ENCODE data around the gene USP6NL. TPM values are rescaled to one million over a fixed set of nuclear protein-coding genes. Genes with fewer than 3 reads are reported as not detected.

The USP6NL gene
- total and polyA plus RNA-seq, 2 of the 13 experiments (the other 11 are each of a cell fraction or from before 2014, with no cell fraction given), result 10.5 to 22.9 TPM

DNA sequence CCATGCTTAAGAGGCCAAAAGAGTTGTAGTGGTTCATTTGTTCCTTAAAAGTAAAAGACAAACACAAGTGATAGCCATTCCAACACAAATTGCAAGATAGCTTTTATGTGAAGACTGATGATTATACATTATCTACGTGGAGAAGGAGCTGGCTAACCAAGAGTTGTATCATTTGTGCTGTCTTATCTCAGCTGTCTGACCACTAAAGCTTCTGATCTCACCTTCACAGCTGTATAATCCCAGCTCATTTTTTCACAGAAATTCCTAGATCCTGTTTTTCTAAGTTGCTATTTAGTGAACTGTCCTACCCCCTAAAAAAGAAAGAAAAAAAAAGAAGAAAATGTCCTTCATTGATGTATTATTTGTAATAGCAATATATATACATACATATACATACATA is 9.8 kb downstream of the USP6NL start (continued):
- TF ChIP-seq ZBTB33 (CRISPR knock-in tag; IDR thresholded peaks at IDR 0.05) (no peak), PRPF4 (IDR thresholded peaks at IDR 0.05; ENCODE audit: low read depth, low read length, poor library complexity, severe bottlenecking) (no peak)

GRCh38 chr10:11600280-11600679 is 11.2 kb downstream of the USP6NL start:
- WGBS (ENCODE audit: low lambda C conversion rate), result 99% methylated on average over 3 of the region's 3 CpGs
- BruUV-seq (replicated peaks), result no TSS peak
- Histone ChIP-seq H2AFZ (ENCODE audit: low read length) (no peak overlapping the region), H3K4me2 (ENCODE audit: low read depth, low read length) (no peak overlapping the region), H3K27ac (ENCODE audit: extremely low read length, insufficient read depth, low read length) (no peak overlapping the region), H4K20me1 (ENCODE audit: insufficient read depth, low read length) (no peaks in the 10 kb centered on the region; the same call in 1 of the 2 replicates), H3K9me3 (ENCODE audit: low read length) (no peaks in the 10 kb centered on the region), H3K36me3 (replicated peaks in 1 of 2; ENCODE audit: control insufficient read depth in 1 of 2, insufficient read depth in 2 of 2, low read length in 2 of 2) (no peaks in the 10 kb centered on the region; a peak in 1 of 5 replicates), H3K79me2 (ENCODE audit: insufficient read depth, low read length) (peaks cover 94% of the 10 kb centered on the region), H3K9ac (ENCODE audit: insufficient read depth, low read depth, low read length) (no peak overlapping the region), H3K4me3 (replicated peaks in 1 of 3; ENCODE audit: insufficient read depth in 1 of 3, low read depth in 2 of 3, low read length in 3 of 3) (no peak overlapping the region), H3K27me3 (ENCODE audit: control insufficient read depth in 1 of 2, insufficient read depth in 2 of 2, low read length in 2 of 2) (no peaks in the 10 kb centered on the region), H3K4me1 (ENCODE audit: insufficient read depth, low read length) (peaks cover 88% of the 10 kb centered on the region)
- no peak for FAIRE-seq
- no peak for DNase-seq (ENCODE audit: low spot score)
- CTCF ChIA-PET (ENCODE audit: low intra/inter-chr PET ratio, low total read pairs), result no interaction called here
- intact Hi-C loops (cut with micrococcal nuclease; ENCODE audit: unreplicated experiment) (loop anchor here (10.0 kb wide), 1 partner anchor 225 kb away; the partner anchor contains the start of gene PROSER2), in situ Hi-C loops (cut with HindIII; ENCODE audit: extremely low pct_ligation_motif_present, low pct_unique_long_range_greater_than_20kb) (no loop called here)
- POLR2A ChIA-PET, result no interaction called here
- no peak for ATAC-seq
- no peak for TF ChIP-seq ZSCAN30 (CRISPR knock-in tag; IDR thresholded peaks at IDR 0.05)
- no peak for TF ChIP-seq RFX5 (IDR thresholded peaks at IDR 0.05; ENCODE audit: low read depth, low read length)
- no peak for TF ChIP-seq ZNF34 (CRISPR knock-in tag; IDR thresholded peaks at IDR 0.05; ENCODE audit: borderline replicate concordance)
- TF ChIP-seq CREB1 (IDR thresholded peaks at IDR 0.05), result no peak
- TF ChIP-seq CREB1 (CRISPR knock-in tag; IDR thresholded peaks at IDR 0.05), result no peak
- TF ChIP-seq HIC2 (CRISPR knock-in tag; IDR thresholded peaks at IDR 0.05; ENCODE audit: low read depth), result no peak
- no peak for TF ChIP-seq ZNF710 (CRISPR knock-in tag; IDR thresholded peaks at IDR 0.05; ENCODE audit: borderline replicate concordance)
- TF ChIP-seq FLYWCH1 (CRISPR knock-in tag; IDR thresholded peaks at IDR 0.05), result no peak
- TF ChIP-seq ZNF660 (CRISPR knock-in tag; IDR thresholded peaks at IDR 0.05; ENCODE audit: borderline replicate concordance, low read depth), result no peak
- no peak for TF ChIP-seq MED1 (CRISPR knock-in tag; IDR thresholded peaks at IDR 0.05)
- no peak for TF ChIP-seq ZBTB7B (CRISPR knock-in tag; IDR thresholded peaks at IDR 0.05)
- TF ChIP-seq, protein P1, sequence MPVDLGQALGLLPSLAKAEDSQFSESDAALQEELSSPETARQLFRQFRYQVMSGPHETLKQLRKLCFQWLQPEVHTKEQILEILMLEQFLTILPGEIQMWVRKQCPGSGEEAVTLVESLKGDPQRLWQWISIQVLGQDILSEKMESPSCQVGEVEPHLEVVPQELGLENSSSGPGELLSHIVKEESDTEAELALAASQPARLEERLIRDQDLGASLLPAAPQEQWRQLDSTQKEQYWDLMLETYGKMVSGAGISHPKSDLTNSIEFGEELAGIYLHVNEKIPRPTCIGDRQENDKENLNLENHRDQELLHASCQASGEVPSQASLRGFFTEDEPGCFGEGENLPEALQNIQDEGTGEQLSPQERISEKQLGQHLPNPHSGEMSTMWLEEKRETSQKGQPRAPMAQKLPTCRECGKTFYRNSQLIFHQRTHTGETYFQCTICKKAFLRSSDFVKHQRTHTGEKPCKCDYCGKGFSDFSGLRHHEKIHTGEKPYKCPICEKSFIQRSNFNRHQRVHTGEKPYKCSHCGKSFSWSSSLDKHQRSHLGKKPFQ (CRISPR knock-in tag; IDR thresholded peaks at IDR 0.05; ENCODE audit: insufficient replicate concordance), result no peak
- no peak for TF ChIP-seq ZNF251 (CRISPR knock-in tag; IDR thresholded peaks at IDR 0.05)
- no peak for TF ChIP-seq ZNF256 (CRISPR knock-in tag; conservative IDR thresholded peaks at IDR 0.05)
- TF ChIP-seq ZNF124 (CRISPR knock-in tag; IDR thresholded peaks at IDR 0.05), result no peak

Measured in HepG2 (cell line).